DOHH2 (cell line): ENCODE measurements around the gene ZNF22.

Source experiments
- H3F3A ChIP-seq: fragments of 200-600 bp; sonication (generic), shearing (Covaris generic); 2 replicates; pipeline ENCODE4 v1.6.0; 2016; ENCODE audit warnings: antibody characterized with exemption, mild to moderate bottlenecking; ENCODE audit not compliant: control insufficient read depth, insufficient read depth
- H3K27ac ChIP-seq: fragments of 200-600 bp; sonication (generic); 2 replicates; pipeline ENCODE4 v1.5.1; 2014; ENCODE audit warnings: low read depth, mild to moderate bottlenecking, low read length, moderate library complexity
- H3K27me3 ChIP-seq: fragments of 200-600 bp; sonication (generic); 2 replicates; pipeline ENCODE4 v1.6.1; 2014; ENCODE audit warnings: mild to moderate bottlenecking, low read length, mixed read lengths; ENCODE audit not compliant: control insufficient read depth
- H3K36me3 ChIP-seq: fragments of 200-600 bp; sonication (generic); 2 replicates; pipeline ENCODE4 v1.6.1; 2014; ENCODE audit warnings: mild to moderate bottlenecking, low read length, moderate library complexity, mixed read lengths; ENCODE audit not compliant: control insufficient read depth
- H3K4me1 ChIP-seq: fragments of 200-600 bp; sonication (generic); 2 replicates; pipeline ENCODE4 v1.6.1; 2014; ENCODE audit warnings: mild to moderate bottlenecking, low read length, mixed read lengths; ENCODE audit not compliant: control insufficient read depth
- H3K4me2 ChIP-seq: fragments of 200-600 bp; sonication (generic); 2 replicates; pipeline ENCODE4 v1.6.0; 2014; ENCODE audit warnings: mild to moderate bottlenecking, low read length, moderate library complexity
- H3K4me3 ChIP-seq: fragments of 200-600 bp; sonication (generic); 2 replicates; pipeline ENCODE4 v1.5.1; 2014; ENCODE audit warnings: mild to moderate bottlenecking, low read length, mixed read lengths
- H3K79me2 ChIP-seq: fragments of 200-600 bp; sonication (generic); 2 replicates; pipeline ENCODE4 v1.6.1; 2014; ENCODE audit warnings: mild to moderate bottlenecking, low read length, mixed read lengths; ENCODE audit not compliant: control insufficient read depth
- H3K9me2 ChIP-seq: fragments of 200-600 bp; sonication (generic); replicated peaks from 2 replicates; pipeline ENCODE4 v1.6.1; 2014; ENCODE audit warnings: mild to moderate bottlenecking, low read length, mixed read lengths; ENCODE audit not compliant: control insufficient read depth
- H3K9me3 ChIP-seq: fragments of 200-600 bp; sonication (generic); 2 replicates; pipeline ENCODE4 v1.6.1; 2014; ENCODE audit warnings: antibody characterized with exemption, low read length, mixed read lengths; ENCODE audit not compliant: control insufficient read depth, insufficient read depth
- H4K20me1 ChIP-seq: fragments of 200-600 bp; sonication (generic); 2 replicates; pipeline ENCODE4 v1.6.0; 2014; ENCODE audit warnings: low read depth, mild to moderate bottlenecking, antibody characterized with exemption, low read length, moderate library complexity; ENCODE audit not compliant: control insufficient read depth, insufficient read depth
- EZH2phosphoT487 ChIP-seq: fragments of 200-600 bp; sonication (generic); IDR thresholded peaks from 2 replicates; pipeline ENCODE4 v1.6.1; 2017; ENCODE audit warnings: borderline replicate concordance, mild to moderate bottlenecking, antibody characterized with exemption, low read length, moderate library complexity, mixed read lengths
- TF ChIP-seq, protein P1 (sequence below): fragments of 200-600 bp; sonication (generic); IDR thresholded peaks from one replicate; pipeline ENCODE4 v1.5.1; 2014; ENCODE audit warnings: antibody characterized with exemption, mild to moderate bottlenecking, low read depth, low read length; ENCODE audit not compliant: poor library complexity, severe bottlenecking

The ZNF22 gene

GRCh38 chr10:44985175-44985681 is 15.5 kb upstream of the ZNF22 start:
- H3K27me3 ChIP-seq: peaks cover 23% of the 10 kb centered on the region
- H4K20me1 ChIP-seq: no peaks in the 10 kb centered on the region
- TF ChIP-seq, protein P1, sequence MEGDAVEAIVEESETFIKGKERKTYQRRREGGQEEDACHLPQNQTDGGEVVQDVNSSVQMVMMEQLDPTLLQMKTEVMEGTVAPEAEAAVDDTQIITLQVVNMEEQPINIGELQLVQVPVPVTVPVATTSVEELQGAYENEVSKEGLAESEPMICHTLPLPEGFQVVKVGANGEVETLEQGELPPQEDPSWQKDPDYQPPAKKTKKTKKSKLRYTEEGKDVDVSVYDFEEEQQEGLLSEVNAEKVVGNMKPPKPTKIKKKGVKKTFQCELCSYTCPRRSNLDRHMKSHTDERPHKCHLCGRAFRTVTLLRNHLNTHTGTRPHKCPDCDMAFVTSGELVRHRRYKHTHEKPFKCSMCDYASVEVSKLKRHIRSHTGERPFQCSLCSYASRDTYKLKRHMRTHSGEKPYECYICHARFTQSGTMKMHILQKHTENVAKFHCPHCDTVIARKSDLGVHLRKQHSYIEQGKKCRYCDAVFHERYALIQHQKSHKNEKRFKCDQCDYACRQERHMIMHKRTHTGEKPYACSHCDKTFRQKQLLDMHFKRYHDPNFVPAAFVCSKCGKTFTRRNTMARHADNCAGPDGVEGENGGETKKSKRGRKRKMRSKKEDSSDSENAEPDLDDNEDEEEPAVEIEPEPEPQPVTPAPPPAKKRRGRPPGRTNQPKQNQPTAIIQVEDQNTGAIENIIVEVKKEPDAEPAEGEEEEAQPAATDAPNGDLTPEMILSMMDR: no peak
- TF ChIP-seq EZH2phosphoT487: no peak
- H3K4me1 ChIP-seq: no peaks in the 10 kb centered on the region
- H3K27ac ChIP-seq: no peak overlapping the region
- no peak overlapping the region for H3K4me2 ChIP-seq
- no peaks in the 10 kb centered on the region for H3F3A ChIP-seq
- no peaks in the 10 kb centered on the region for H3K9me3 ChIP-seq
- no peaks in the 10 kb centered on the region for H3K79me2 ChIP-seq
- no peaks in the 10 kb centered on the region for H3K36me3 ChIP-seq
- no peaks in the 10 kb centered on the region for H3K9me2 ChIP-seq
- no peak overlapping the region for H3K4me3 ChIP-seq

GRCh38 chr10:44986179-44986578 is 14.5 kb upstream of the ZNF22 start:
- no peaks in the 10 kb centered on the region for H3K9me3 ChIP-seq
- H3K4me3 ChIP-seq: no peak overlapping the region
- H3F3A ChIP-seq: no peaks in the 10 kb centered on the region
- no peaks in the 10 kb centered on the region for H4K20me1 ChIP-seq
- TF ChIP-seq, protein P1: no peak
- no peak for TF ChIP-seq EZH2phosphoT487
- H3K4me2 ChIP-seq: no peak overlapping the region
- H3K9me2 ChIP-seq: no peaks in the 10 kb centered on the region
- H3K27me3 ChIP-seq: peaks cover 18% of the 10 kb centered on the region
- no peaks in the 10 kb centered on the region for H3K36me3 ChIP-seq
- no peaks in the 10 kb centered on the region for H3K79me2 ChIP-seq
- H3K27ac ChIP-seq: no peak overlapping the region
- H3K4me1 ChIP-seq: no peaks in the 10 kb centered on the region

DNA sequence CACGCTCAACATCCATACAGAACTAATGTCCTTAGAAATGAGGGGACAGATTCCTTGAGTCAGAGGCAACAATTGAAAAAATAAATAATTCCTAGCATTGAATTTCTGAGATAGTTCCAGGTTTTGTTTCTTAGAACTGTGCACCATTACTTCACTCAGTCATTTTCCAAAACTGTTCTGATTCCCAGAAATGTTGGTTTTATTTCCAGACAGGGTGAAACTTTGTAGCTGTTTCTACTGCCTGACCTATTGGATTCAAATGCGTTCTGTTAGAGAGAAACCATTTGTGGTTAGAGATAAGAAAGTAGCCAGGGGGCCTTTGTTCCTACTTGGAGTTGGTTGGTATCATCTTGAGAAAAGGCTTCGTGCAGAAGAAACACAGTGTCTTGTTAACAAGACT is 14.1 kb upstream of the ZNF22 start:
- H3K9me3 ChIP-seq: no peaks in the 10 kb centered on the region
- H3K4me3 ChIP-seq: no peak overlapping the region
- no peak overlapping the region for H3K4me2 ChIP-seq
- no peaks in the 10 kb centered on the region for H3K4me1 ChIP-seq
- no peak overlapping the region for H3K27ac ChIP-seq
- H4K20me1 ChIP-seq: no peaks in the 10 kb centered on the region
- no peaks in the 10 kb centered on the region for H3K9me2 ChIP-seq
- H3K27me3 ChIP-seq: peaks cover 18% of the 10 kb centered on the region
- TF ChIP-seq, protein P1: no peak
- TF ChIP-seq EZH2phosphoT487: no peak
- H3K36me3 ChIP-seq: no peaks in the 10 kb centered on the region
- H3K79me2 ChIP-seq: no peaks in the 10 kb centered on the region
- H3F3A ChIP-seq: no peaks in the 10 kb centered on the region

GRCh38 chr10:44988957-44989585 is 11.7 kb upstream of the ZNF22 start:
- Histone ChIP-seq H3K79me2 (no peaks in the 10 kb centered on the region), H3K4me2 (no peak overlapping the region), H3K4me3 (no peak overlapping the region), H3K9me3 (no peaks in the 10 kb centered on the region), H3K36me3 (no peaks in the 10 kb centered on the region), H4K20me1 (no peaks in the 10 kb centered on the region), H3K9me2 (no peaks in the 10 kb centered on the region), H3F3A (no peaks in the 10 kb centered on the region), H3K27me3 (peaks cover 18% of the 10 kb centered on the region), H3K4me1 (no peaks in the 10 kb centered on the region), H3K27ac (no peak overlapping the region)
- no peak for TF ChIP-seq EZH2phosphoT487
- TF ChIP-seq, protein P1: no peak
